Measurements from ENCODE around the gene MRPL44. TPM values are rescaled to one million over a fixed set of nuclear protein-coding genes. Genes with fewer than 3 reads are reported as not detected.

MRPL44 gene
- total and polyA plus RNA-seq, 2 donors (not counting 1 experiment from before 2014, with no cell fraction given): 27.4 to 34.0 TPM

GRCh38 chr2:224011837-224012236 is 54.6 kb downstream of the MRPL44 start:
- Histone ChIP-seq H3K9ac (ENCODE audit: insufficient read depth, low read length) (no peak overlapping the region), H3K4me1 (ENCODE audit: control insufficient read depth, extremely low read depth, insufficient read depth, low read length) (peaks cover 4% of the 10 kb centered on the region), H3K4me2 (ENCODE audit: extremely low read depth, insufficient read depth, low read length) (no peak overlapping the region), H3K4me3 (replicated peaks in 1 of 4; ENCODE audit: control extremely low read depth in 1 of 4, insufficient read depth in 1 of 4, low read depth in 3 of 4, low read length in 4 of 4) (no peak overlapping the region), H3K27ac (ENCODE audit: insufficient read depth, low read length) (no peak overlapping the region), H3K36me3 (ENCODE audit: control insufficient read depth, insufficient read depth, low read length) (no peaks in the 10 kb centered on the region), H3K79me2 (ENCODE audit: control insufficient read depth, insufficient read depth, low read length) (no peaks in the 10 kb centered on the region), H3K27me3 (ENCODE audit: control insufficient read depth, insufficient read depth, low read length) (no peaks in the 10 kb centered on the region), H2AFZ (ENCODE audit: low read length) (no peak overlapping the region), H4K20me1 (ENCODE audit: control insufficient read depth, extremely low read depth, insufficient read depth, low read length) (no peaks in the 10 kb centered on the region), H3K9me3 (ENCODE audit: control insufficient read depth, insufficient read depth, low read depth, low read length) (no peaks in the 10 kb centered on the region)
- TF ChIP-seq, protein P1, sequence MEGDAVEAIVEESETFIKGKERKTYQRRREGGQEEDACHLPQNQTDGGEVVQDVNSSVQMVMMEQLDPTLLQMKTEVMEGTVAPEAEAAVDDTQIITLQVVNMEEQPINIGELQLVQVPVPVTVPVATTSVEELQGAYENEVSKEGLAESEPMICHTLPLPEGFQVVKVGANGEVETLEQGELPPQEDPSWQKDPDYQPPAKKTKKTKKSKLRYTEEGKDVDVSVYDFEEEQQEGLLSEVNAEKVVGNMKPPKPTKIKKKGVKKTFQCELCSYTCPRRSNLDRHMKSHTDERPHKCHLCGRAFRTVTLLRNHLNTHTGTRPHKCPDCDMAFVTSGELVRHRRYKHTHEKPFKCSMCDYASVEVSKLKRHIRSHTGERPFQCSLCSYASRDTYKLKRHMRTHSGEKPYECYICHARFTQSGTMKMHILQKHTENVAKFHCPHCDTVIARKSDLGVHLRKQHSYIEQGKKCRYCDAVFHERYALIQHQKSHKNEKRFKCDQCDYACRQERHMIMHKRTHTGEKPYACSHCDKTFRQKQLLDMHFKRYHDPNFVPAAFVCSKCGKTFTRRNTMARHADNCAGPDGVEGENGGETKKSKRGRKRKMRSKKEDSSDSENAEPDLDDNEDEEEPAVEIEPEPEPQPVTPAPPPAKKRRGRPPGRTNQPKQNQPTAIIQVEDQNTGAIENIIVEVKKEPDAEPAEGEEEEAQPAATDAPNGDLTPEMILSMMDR (conservative IDR thresholded peaks at IDR 0.05 in 1 of 2, IDR thresholded peaks at IDR 0.05 in 1 of 2; ENCODE audit: low read depth in 1 of 2, low read length in 2 of 2): no peak
- TF ChIP-seq EZH2 (IDR thresholded peaks at IDR 0.05; ENCODE audit: low read length, missing control alignments): no peak
- DNase-seq (ENCODE audit: low read depth in 2 of 2): no peak

GRCh38 chr2:224014336-224014735 is 57.1 kb downstream of the MRPL44 start:
- Histone ChIP-seq H3K4me2 (ENCODE audit: extremely low read depth, insufficient read depth, low read length) (no peak overlapping the region), H2AFZ (ENCODE audit: low read length) (no peak overlapping the region), H3K79me2 (ENCODE audit: control insufficient read depth, insufficient read depth, low read length) (no peaks in the 10 kb centered on the region)

DNA sequence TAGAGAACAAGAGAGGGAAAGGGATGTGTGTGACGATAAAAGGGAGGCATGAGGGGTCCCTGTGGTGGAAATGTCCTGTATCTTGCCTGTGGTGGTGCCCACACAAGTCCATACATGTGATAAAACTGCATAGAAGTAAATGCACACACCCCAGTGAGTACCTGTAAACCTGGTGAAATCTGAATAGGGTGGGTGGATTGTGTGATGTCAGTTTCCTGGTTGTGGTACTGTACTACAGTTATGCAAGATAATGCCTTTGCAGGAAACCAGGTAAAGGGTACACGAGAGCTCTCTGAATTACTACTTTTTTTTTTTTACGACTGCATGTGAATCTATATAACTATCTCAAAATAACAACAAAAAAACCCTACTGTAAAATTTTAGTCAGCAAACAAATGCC is 59.7 kb downstream of the MRPL44 start:
- TF ChIP-seq EZH2 (IDR thresholded peaks at IDR 0.05; ENCODE audit: low read length, missing control alignments): no peak
- TF ChIP-seq, protein P1 (conservative IDR thresholded peaks at IDR 0.05 in 1 of 2, IDR thresholded peaks at IDR 0.05 in 1 of 2; ENCODE audit: low read depth in 1 of 2, low read length in 2 of 2): no peak
- Histone ChIP-seq H3K27me3 (ENCODE audit: control insufficient read depth, insufficient read depth, low read length) (no peaks in the 10 kb centered on the region), H3K4me1 (ENCODE audit: control insufficient read depth, extremely low read depth, insufficient read depth, low read length) (no peaks in the 10 kb centered on the region), H3K4me3 (replicated peaks in 1 of 4; ENCODE audit: control extremely low read depth in 1 of 4, insufficient read depth in 1 of 4, low read depth in 3 of 4, low read length in 4 of 4) (no peak overlapping the region), H4K20me1 (ENCODE audit: control insufficient read depth, extremely low read depth, insufficient read depth, low read length) (no peaks in the 10 kb centered on the region), H3K79me2 (ENCODE audit: control insufficient read depth, insufficient read depth, low read length) (no peaks in the 10 kb centered on the region), H3K9me3 (ENCODE audit: control insufficient read depth, insufficient read depth, low read depth, low read length) (no peaks in the 10 kb centered on the region), H3K4me2 (ENCODE audit: extremely low read depth, insufficient read depth, low read length) (no peak overlapping the region), H3K9ac (ENCODE audit: insufficient read depth, low read length) (no peak overlapping the region), H2AFZ (ENCODE audit: low read length) (no peak overlapping the region), H3K36me3 (ENCODE audit: control insufficient read depth, insufficient read depth, low read length) (no peaks in the 10 kb centered on the region), H3K27ac (ENCODE audit: insufficient read depth, low read length) (no peak overlapping the region)
- DNase-seq (ENCODE audit: low read depth in 2 of 2): no peak

More at GRCh38 chr2:224014336-224014735, 57.1 kb downstream of the MRPL44 start:
- no peak for DNase-seq (ENCODE audit: low read depth in 2 of 2)
- H3K27ac ChIP-seq (ENCODE audit: insufficient read depth, low read length): no peak overlapping the region
- H3K27me3 ChIP-seq (ENCODE audit: control insufficient read depth, insufficient read depth, low read length): no peaks in the 10 kb centered on the region
- no peak overlapping the region for H3K4me3 ChIP-seq (replicated peaks in 1 of 4; ENCODE audit: control extremely low read depth in 1 of 4, insufficient read depth in 1 of 4, low read depth in 3 of 4, low read length in 4 of 4)
- H3K4me1 ChIP-seq (ENCODE audit: control insufficient read depth, extremely low read depth, insufficient read depth, low read length): peaks cover 4% of the 10 kb centered on the region
- no peaks in the 10 kb centered on the region for H4K20me1 ChIP-seq (ENCODE audit: control insufficient read depth, extremely low read depth, insufficient read depth, low read length)
- TF ChIP-seq, protein P1 (conservative IDR thresholded peaks at IDR 0.05 in 1 of 2, IDR thresholded peaks at IDR 0.05 in 1 of 2; ENCODE audit: low read depth in 1 of 2, low read length in 2 of 2): no peak
- TF ChIP-seq EZH2 (IDR thresholded peaks at IDR 0.05; ENCODE audit: low read length, missing control alignments): no peak
- no peaks in the 10 kb centered on the region for H3K36me3 ChIP-seq (ENCODE audit: control insufficient read depth, insufficient read depth, low read length)
- no peak overlapping the region for H3K9ac ChIP-seq (ENCODE audit: insufficient read depth, low read length)
- H3K9me3 ChIP-seq (ENCODE audit: control insufficient read depth, insufficient read depth, low read depth, low read length): no peaks in the 10 kb centered on the region

Other genes with a start within 250 kb of the MRPL44 start
- gene AP1S3, start 119.9 kb upstream of the MRPL44 start, total RNA-seq: 3.3 TPM in 2 replicates
- 2.9 and 6.3 TPM in 2 replicates for gene AP1S3, start 119.9 kb upstream of the MRPL44 start, polyA plus RNA-seq
- gene WDFY1, start 12.1 kb upstream of the MRPL44 start, total RNA-seq: 107 and 156 TPM in 2 replicates
- 59.2 and 79.1 TPM in 2 replicates for gene WDFY1, start 12.1 kb upstream of the MRPL44 start, polyA plus RNA-seq
- 37.2 and 77.9 TPM in 2 replicates for gene SERPINE2, start 81.8 kb downstream of the MRPL44 start, total RNA-seq
- gene SERPINE2, start 81.8 kb downstream of the MRPL44 start, polyA plus RNA-seq: 104 and 149 TPM in 2 replicates